GM06990 (cell line): ENCODE measurements around the gene PRKG1.

Source experiments
- DNase-seq: peaks from one replicate; pipeline ENCODE4 v3.0.0-alpha.2; 2011; ENCODE audit not compliant: insufficient read length; ENCODE audit errors: extremely low read depth
- H3K27me3 ChIP-seq: replicated peaks from 2 replicates; pipeline ENCODE4 v1.6.0; 2011; ENCODE audit warnings: low read length; ENCODE audit not compliant: control insufficient read depth, insufficient read depth
- H3K36me3 ChIP-seq: 2 replicates; pipeline ENCODE4 v1.5.1; 2011; ENCODE audit warnings: low read length; ENCODE audit not compliant: control insufficient read depth, insufficient read depth
- H3K4me3 ChIP-seq: replicated peaks from 2 replicates; pipeline ENCODE4 v1.5.1; 2011; ENCODE audit warnings: low read depth, mild to moderate bottlenecking, control low read depth, low read length
- TF ChIP-seq, protein P1 (sequence below): IDR thresholded peaks from 2 replicates; pipeline ENCODE4 v1.5.1; 2011; ENCODE audit warnings: low read length, control low read depth, mild to moderate bottlenecking, inconsistent platforms; ENCODE audit not compliant: insufficient read depth, poor library complexity, severe bottlenecking

The PRKG1 gene

GRCh38 chr10:51544933-51545332 is 470.6 kb downstream of the PRKG1 start:
- no peak for DNase-seq
- Histone ChIP-seq H3K36me3 (no peaks in the 10 kb centered on the region), H3K27me3 (no peaks in the 10 kb centered on the region), H3K4me3 (no peak overlapping the region)
- TF ChIP-seq, protein P1, sequence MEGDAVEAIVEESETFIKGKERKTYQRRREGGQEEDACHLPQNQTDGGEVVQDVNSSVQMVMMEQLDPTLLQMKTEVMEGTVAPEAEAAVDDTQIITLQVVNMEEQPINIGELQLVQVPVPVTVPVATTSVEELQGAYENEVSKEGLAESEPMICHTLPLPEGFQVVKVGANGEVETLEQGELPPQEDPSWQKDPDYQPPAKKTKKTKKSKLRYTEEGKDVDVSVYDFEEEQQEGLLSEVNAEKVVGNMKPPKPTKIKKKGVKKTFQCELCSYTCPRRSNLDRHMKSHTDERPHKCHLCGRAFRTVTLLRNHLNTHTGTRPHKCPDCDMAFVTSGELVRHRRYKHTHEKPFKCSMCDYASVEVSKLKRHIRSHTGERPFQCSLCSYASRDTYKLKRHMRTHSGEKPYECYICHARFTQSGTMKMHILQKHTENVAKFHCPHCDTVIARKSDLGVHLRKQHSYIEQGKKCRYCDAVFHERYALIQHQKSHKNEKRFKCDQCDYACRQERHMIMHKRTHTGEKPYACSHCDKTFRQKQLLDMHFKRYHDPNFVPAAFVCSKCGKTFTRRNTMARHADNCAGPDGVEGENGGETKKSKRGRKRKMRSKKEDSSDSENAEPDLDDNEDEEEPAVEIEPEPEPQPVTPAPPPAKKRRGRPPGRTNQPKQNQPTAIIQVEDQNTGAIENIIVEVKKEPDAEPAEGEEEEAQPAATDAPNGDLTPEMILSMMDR, result no peak

- no peak for DNase-seq
- TF ChIP-seq, protein P1, result no peak
- Histone ChIP-seq H3K27me3 (no peaks in the 10 kb centered on the region), H3K36me3 (no peaks in the 10 kb centered on the region), H3K4me3 (no peak overlapping the region)
Measured at GRCh38 chr10:51547941-51548340, 473.7 kb downstream of the PRKG1 start.

DNA sequence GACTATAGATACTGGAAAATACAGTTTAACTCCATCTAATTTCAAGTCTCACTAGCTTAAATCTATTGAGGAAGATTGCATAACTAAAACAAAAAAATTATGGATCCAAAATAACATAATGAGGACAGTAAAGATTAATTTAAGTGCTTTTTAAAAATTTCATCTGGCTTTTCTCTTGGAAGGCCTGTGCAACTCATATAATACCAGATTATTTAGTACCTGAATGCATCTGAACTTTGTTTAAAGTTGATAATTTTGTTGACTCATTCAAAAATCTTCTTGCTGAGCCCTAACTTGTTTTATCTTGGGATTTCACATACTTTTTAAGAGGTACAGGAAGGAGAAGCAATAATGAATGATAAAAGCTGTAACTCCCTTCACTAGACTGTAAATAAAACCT is 478.6 kb downstream of the PRKG1 start:
- no peak for DNase-seq
- H3K36me3 ChIP-seq, result no peaks in the 10 kb centered on the region
- H3K4me3 ChIP-seq, result no peak overlapping the region
- no peaks in the 10 kb centered on the region for H3K27me3 ChIP-seq
- TF ChIP-seq, protein P1, result no peak

DNA sequence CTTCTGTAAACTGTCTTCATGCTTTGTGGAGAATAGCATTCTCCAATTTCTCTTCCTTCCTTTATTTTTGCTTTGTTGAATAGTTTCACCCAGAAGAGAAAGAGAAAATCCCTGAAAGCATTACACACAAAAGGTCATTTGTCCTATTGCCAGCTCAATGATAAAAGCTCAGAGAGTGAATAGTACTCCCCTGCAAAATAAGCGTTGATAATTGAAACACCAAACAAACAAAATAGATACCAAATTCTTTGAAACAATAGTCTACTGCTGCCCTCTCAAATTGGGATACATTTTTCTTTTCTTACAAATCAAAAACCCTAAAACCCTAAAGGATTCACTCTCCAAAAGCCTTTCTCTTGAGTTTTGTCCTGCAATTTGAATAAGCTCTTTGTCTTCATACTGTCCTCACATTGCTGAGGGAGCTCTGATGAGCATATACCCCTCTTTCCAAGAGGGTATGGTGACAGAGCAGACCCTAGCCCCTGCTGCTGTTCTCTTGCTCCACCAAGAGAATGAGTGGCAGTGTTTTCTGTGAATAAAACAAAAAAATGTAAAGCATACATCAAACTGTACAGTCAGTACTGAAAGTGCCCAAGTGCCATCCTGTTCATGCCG is 490.7 kb downstream of the PRKG1 start:
- no peaks in the 10 kb centered on the region for H3K36me3 ChIP-seq
- H3K27me3 ChIP-seq, result no peaks in the 10 kb centered on the region
- DNase-seq, result no peak
- TF ChIP-seq, protein P1, result no peak
- H3K4me3 ChIP-seq, result no peak overlapping the region

DNA sequence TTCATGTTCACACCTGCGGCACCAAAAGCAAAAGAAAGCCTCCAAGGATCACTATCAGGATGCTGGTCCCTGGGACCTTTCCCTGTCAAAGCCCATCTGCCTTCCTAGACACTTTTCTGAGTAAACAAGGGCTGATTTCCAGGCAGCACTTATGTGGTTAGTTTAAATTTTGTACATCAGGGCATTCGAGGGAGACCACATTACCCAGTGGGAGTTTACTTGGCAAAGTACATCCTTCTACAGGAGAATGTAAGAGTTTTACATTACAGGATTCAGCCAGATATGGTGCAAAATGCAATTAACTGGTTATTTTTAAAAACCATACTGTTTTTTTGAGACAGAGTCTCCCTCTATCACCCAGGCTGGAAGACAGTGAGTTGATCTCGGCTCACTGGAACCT is 493.0 kb downstream of the PRKG1 start:
- Histone ChIP-seq H3K4me3 (no peak overlapping the region), H3K36me3 (no peaks in the 10 kb centered on the region), H3K27me3 (no peaks in the 10 kb centered on the region)
- DNase-seq, result no peak
- TF ChIP-seq, protein P1, result no peak

DNA sequence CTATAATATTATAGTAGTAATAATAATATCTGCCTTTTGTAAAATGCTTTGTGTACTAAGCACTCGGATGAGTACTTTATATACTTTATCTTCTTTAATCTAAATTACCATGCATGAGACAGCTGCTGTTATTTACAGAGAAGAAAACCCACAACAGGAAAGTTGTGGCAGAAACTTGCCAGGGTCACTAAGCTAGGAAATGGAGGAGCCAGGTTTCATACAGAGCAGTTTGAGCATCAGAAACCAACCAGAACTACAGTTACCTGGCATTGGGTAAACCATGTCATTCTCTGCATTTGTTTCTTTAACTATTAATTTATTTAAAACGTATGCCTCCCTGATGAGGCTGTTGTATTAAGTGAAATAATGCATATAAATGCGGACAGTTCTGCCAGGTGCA is 495.2 kb downstream of the PRKG1 start:
- TF ChIP-seq, protein P1, result no peak
- no peak overlapping the region for H3K4me3 ChIP-seq
- H3K27me3 ChIP-seq, result no peaks in the 10 kb centered on the region
- H3K36me3 ChIP-seq, result no peaks in the 10 kb centered on the region
- DNase-seq, result no peak
